CD8-positive, alpha-beta memory T cell (primary cell): ENCODE data around the gene DCC. TPM values are rescaled to one million over a fixed set of nuclear protein-coding genes. Genes with fewer than 3 reads are reported as not detected.

Experiments used
- CTCF ChIA-PET: fragments of 350-600 bp; sonication (Branson Sonifier 250); formaldehyde crosslinking; loops from one replicate; lab custom pipeline; 2021; ENCODE audit warnings: antibody characterized with exemption; lab: Charles Lee
- POLR2A ChIA-PET: fragments of 350-600 bp; sonication (Branson Sonifier 250); formaldehyde crosslinking; loops from one replicate; lab custom pipeline; 2021; ENCODE audit warnings: antibody characterized with exemption; lab: Charles Lee
- DNase-seq, 5 donors: peaks; one replicate each; pipeline versions ENCODE4 v3.0.0 to v3.0.0-alpha.2; 2020 to 2022; ENCODE audit warnings: mixed read lengths in 1 of 5
- H3K27ac ChIP-seq: one replicate; pipeline ENCODE4 v1.7.0; 2013; ENCODE audit warnings: low read depth, mild to moderate bottlenecking, low read length, moderate library complexity
- H3K27me3 ChIP-seq: 2 replicates; pipeline ENCODE4 v1.7.0; 2013; ENCODE audit warnings: low read length, mild to moderate bottlenecking; ENCODE audit not compliant: insufficient read depth, poor library complexity, severe bottlenecking
- H3K36me3 ChIP-seq: 2 replicates; pipeline ENCODE4 v1.7.0; 2013; ENCODE audit warnings: mild to moderate bottlenecking, low read length, moderate library complexity; ENCODE audit not compliant: insufficient read depth
- H3K4me1 ChIP-seq: 2 replicates; pipeline ENCODE4 v1.7.0; 2013; ENCODE audit warnings: mild to moderate bottlenecking, low read length, moderate library complexity; ENCODE audit not compliant: insufficient read depth
- H3K4me3 ChIP-seq: 2 replicates; pipeline ENCODE4 v1.7.0; 2013; ENCODE audit warnings: mild to moderate bottlenecking, low read length
- H3K9me3 ChIP-seq: 2 replicates; pipeline ENCODE4 v1.7.0; 2013; ENCODE audit warnings: mild to moderate bottlenecking, low read length
- H3K27ac Mint-ChIP-seq, 8 donors: one replicate each; pipeline ENCODE4 v1.8.0; 2020 to 2021; ENCODE audit warnings: mixed read lengths in 8 of 8, mild to moderate bottlenecking in 6 of 8, inconsistent platforms in 3 of 8, moderate library complexity in 3 of 8
- H3K27me3 Mint-ChIP-seq, 2 donors: one replicate each; pipeline ENCODE4 v1.8.0; 2020 to 2021; ENCODE audit warnings: mixed read lengths in 2 of 2, mild to moderate bottlenecking in 1 of 2, moderate library complexity in 1 of 2
- H3K36me3 Mint-ChIP-seq, 3 donors: one replicate each; pipeline ENCODE4 v1.8.0; 2020 to 2021; ENCODE audit warnings: mixed read lengths in 3 of 3, inconsistent platforms in 1 of 3, mild to moderate bottlenecking in 1 of 3
- H3K4me1 Mint-ChIP-seq, 3 donors: one replicate each; pipeline ENCODE4 v1.8.0; 2020 to 2021; ENCODE audit warnings: mixed read lengths in 3 of 3, inconsistent platforms in 1 of 3, mild to moderate bottlenecking in 1 of 3
- H3K4me3 Mint-ChIP-seq, 7 donors: one replicate each; pipeline ENCODE4 v1.8.0; 2020 to 2021; ENCODE audit warnings: mixed read lengths in 7 of 7, mild to moderate bottlenecking in 6 of 7, moderate library complexity in 4 of 7, inconsistent platforms in 2 of 7
- H3K9me3 Mint-ChIP-seq, 5 donors: one replicate each; pipeline ENCODE4 v1.8.0; 2020 to 2022; ENCODE audit warnings: mixed read lengths in 5 of 5, mild to moderate bottlenecking in 3 of 5, moderate library complexity in 2 of 5, inconsistent platforms in 1 of 5
- polyA plus RNA-seq: library from polyadenylated mRNA; unstranded; fragments of 300-500 nt; fragmentation: Illumina TruSeq; gene quantifications from one replicate; pipeline ENCODE4 v1.2.3, GENCODE V29; 2021
- total RNA-seq, 2 experiments: library from RNA; stranded (reverse); gene quantifications; one replicate each; pipeline ENCODE4 v1.2.3, GENCODE V29; 2021

DCC gene
- total and polyA plus RNA-seq, 3 experiments from 2014 or later, result not detected

DNA sequence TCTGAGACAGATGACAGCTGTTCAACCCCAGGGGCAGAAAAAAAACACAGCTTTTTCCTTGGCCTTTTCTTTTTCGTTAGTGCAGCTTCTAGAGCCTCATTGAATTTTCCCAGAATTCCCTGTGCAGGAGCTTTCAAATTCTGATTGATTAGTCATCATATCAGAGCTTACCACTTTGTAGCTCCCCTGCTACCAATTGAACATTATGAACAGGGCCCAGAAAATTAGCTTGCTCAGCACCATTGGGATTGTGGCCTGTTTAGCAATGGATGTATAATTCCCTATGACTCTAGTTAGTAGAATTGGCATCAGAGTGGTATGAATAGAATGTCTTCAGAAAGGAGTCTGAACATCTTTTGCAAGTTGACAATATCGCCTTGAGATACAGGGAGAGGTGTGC, 631.1 kb downstream of the DCC start:
- POLR2A ChIA-PET, result no interaction called here
- H3K36me3 Mint-ChIP-seq, result no peaks in the 10 kb centered on the region
- Histone ChIP-seq H3K4me3 (no peak overlapping the region), H3K36me3 (no peaks in the 10 kb centered on the region), H3K27me3 (no peaks in the 10 kb centered on the region), H3K27ac (no peak overlapping the region), H3K9me3 (no peaks in the 10 kb centered on the region), H3K4me1 (no peaks in the 10 kb centered on the region)
- no peak overlapping the region for H3K27ac Mint-ChIP-seq
- H3K4me1 Mint-ChIP-seq, result no peaks in the 10 kb centered on the region
- CTCF ChIA-PET, result no interaction called here
- DNase-seq, result no peak
- peaks cover 3 to 15% (median 8%) of the 10 kb centered on the region in 5 donors for H3K9me3 Mint-ChIP-seq
- no peaks in the 10 kb centered on the region for H3K27me3 Mint-ChIP-seq
- H3K4me3 Mint-ChIP-seq, result no peak overlapping the region

DNA sequence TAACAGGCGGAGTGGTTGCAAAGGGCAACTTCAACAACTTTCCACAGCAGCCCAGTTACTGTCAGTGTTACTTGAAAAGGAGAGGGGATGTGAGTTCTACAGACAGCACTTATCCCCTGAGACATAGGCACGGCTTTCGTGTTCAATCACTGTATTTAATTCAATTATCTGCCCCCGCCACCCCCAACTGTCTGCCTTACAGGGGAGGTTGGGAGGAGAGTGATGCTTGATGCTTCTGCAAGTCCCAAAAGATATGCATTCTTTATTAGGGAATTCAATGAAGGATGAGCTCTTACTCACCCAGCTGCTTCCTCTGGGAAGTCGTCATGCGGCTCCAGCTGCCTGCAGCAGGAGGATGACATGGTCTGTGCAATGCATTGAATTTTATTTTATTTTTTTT, 639.9 kb downstream of the DCC start:
- H3K9me3 Mint-ChIP-seq, result peaks cover 4 to 12% (median 8%) of the 10 kb centered on the region in 5 donors
- POLR2A ChIA-PET, result no interaction called here

DNA sequence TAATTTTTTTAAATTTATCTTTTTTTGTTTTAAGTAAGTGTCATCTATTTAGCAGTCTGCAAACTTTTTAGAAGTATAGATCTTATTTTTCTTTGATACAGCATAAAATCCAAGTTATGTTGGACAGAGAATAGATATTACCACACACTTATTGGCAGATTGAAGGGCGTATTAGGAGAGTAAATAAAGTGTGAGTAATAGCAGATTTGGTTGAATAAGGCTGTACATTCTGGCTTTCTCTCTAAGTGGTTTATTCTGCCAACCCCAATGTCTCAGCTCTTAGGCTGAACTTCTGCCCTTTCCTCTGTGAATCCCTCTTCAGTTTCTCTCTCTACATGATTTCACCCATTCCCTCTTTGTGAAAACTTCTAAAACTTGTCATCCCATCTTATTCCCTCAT, 651.2 kb downstream of the DCC start:
- Histone ChIP-seq H3K9me3 (no peaks in the 10 kb centered on the region), H3K4me3 (no peak overlapping the region), H3K27ac (no peak overlapping the region), H3K27me3 (no peaks in the 10 kb centered on the region), H3K4me1 (no peaks in the 10 kb centered on the region), H3K36me3 (no peaks in the 10 kb centered on the region)
- Mint-ChIP-seq H3K27me3 (no peaks in the 10 kb centered on the region), H3K9me3 (peaks cover 2 to 19% (median 4%) of the 10 kb centered on the region in 5 donors), H3K27ac (no peak overlapping the region), H3K36me3 (no peaks in the 10 kb centered on the region), H3K4me1 (no peaks in the 10 kb centered on the region), H3K4me3 (no peak overlapping the region)
- DNase-seq, result no peak
- CTCF ChIA-PET, result no interaction called here
- POLR2A ChIA-PET, result no interaction called here

More for the DNA sequence above, 639.9 kb downstream of the DCC start:
- Histone ChIP-seq H3K36me3 (no peaks in the 10 kb centered on the region), H3K4me3 (no peak overlapping the region), H3K9me3 (no peaks in the 10 kb centered on the region), H3K27me3 (no peaks in the 10 kb centered on the region), H3K27ac (no peak overlapping the region), H3K4me1 (no peaks in the 10 kb centered on the region)
- Mint-ChIP-seq H3K27ac (no peak overlapping the region), H3K36me3 (no peaks in the 10 kb centered on the region), H3K27me3 (no peaks in the 10 kb centered on the region), H3K4me1 (no peaks in the 10 kb centered on the region), H3K4me3 (no peak overlapping the region)
- CTCF ChIA-PET, result no interaction called here
- no peak for DNase-seq

DNA sequence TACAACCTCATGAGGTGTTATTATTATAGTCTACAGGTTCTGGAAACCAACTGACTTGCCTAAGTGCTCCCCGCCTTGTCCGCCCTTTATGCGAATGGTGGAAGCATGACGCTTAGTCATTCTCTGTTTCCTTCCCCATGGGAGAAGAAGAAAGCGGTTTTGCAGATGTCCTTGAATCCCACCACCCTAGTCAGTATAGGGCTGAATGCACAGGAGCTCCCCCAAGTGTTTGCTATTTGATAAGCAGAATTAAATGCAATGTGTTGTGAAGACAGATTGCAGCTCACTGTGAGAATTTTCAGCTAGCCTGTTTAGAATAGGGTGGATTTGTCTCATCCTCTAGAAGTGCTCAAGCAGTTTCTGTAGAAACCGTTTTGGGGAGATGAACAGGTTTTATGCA, 652.0 kb downstream of the DCC start:
- Mint-ChIP-seq H3K27me3 (no peaks in the 10 kb centered on the region), H3K4me3 (no peak overlapping the region), H3K9me3 (peaks cover 2 to 20% (median 4%) of the 10 kb centered on the region in 5 donors), H3K36me3 (no peaks in the 10 kb centered on the region), H3K27ac (no peak overlapping the region), H3K4me1 (no peaks in the 10 kb centered on the region)
- CTCF ChIA-PET, result no interaction called here
- no peak for DNase-seq
- Histone ChIP-seq H3K4me1 (no peaks in the 10 kb centered on the region), H3K9me3 (no peaks in the 10 kb centered on the region), H3K36me3 (no peaks in the 10 kb centered on the region), H3K27ac (no peak overlapping the region), H3K4me3 (no peak overlapping the region), H3K27me3 (no peaks in the 10 kb centered on the region)
- POLR2A ChIA-PET, result no interaction called here

DNA sequence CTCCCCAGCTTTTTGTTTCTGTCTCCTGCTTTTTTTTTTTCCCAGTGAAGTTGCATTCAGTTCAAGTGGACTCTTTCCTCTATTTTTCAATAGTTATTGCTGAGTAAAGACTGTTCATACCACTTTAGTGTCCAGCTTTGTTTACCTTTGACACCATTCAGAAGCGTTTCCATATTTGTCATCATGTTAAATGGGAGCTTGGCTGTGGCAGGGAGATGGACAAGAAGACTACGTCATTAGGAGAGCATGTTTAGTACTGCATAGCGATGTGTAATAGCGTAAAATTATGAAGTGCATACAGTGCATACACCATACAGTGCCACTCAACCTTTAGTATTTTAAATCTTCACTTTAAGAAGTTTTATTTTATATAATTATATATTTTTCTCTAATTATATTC, 655.9 kb downstream of the DCC start:
- H3K4me3 ChIP-seq, result no peak overlapping the region
- Mint-ChIP-seq H3K4me1 (no peaks in the 10 kb centered on the region), H3K27me3 (no peaks in the 10 kb centered on the region), H3K4me3 (no peak overlapping the region), H3K36me3 (no peaks in the 10 kb centered on the region), H3K27ac (peak overlapping the region in 1 of 8 donors; percentile 59), H3K9me3 (peaks cover 1 to 16% (median 2%) of the 10 kb centered on the region in 5 donors)
- ChIA-PET POLR2A (no interaction called here), CTCF (no interaction called here)
- no peak overlapping the region for H3K27ac ChIP-seq
- H3K27me3 ChIP-seq, result no peaks in the 10 kb centered on the region
- H3K4me1 ChIP-seq, result no peaks in the 10 kb centered on the region
- DNase-seq, result no peak
- H3K9me3 ChIP-seq, result no peaks in the 10 kb centered on the region
- no peaks in the 10 kb centered on the region for H3K36me3 ChIP-seq

DNA sequence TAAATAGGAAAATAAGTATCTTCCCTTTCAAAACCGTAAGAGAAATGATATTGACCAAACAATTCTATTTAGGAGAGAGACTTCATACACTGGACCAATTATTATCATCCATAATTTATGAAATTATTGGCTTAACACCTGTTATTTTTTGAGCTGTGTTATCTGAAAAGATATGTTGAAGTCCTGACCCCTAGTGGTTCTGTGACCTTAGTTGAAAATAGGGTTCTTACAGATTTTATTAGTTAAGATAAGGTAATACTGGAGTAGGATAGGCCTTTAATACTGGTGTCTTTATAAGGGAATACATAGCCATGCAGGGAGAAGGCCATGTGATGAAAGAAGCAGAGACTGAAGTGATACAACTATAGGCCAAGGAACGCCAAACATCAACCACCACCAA, 659.6 kb downstream of the DCC start:
- H3K9me3 Mint-ChIP-seq, result peaks cover 2 to 16% (median 4%) of the 10 kb centered on the region in 5 donors
- Histone ChIP-seq H3K4me3 (no peak overlapping the region), H3K4me1 (no peaks in the 10 kb centered on the region), H3K36me3 (no peaks in the 10 kb centered on the region), H3K27ac (no peak overlapping the region), H3K27me3 (no peaks in the 10 kb centered on the region), H3K9me3 (no peaks in the 10 kb centered on the region)
- CTCF ChIA-PET, result no interaction called here
- H3K27me3 Mint-ChIP-seq, result no peaks in the 10 kb centered on the region
- no peaks in the 10 kb centered on the region for H3K4me1 Mint-ChIP-seq
- no peaks in the 10 kb centered on the region for H3K36me3 Mint-ChIP-seq
- no peak for DNase-seq
- H3K4me3 Mint-ChIP-seq, result no peak overlapping the region
- no peak overlapping the region for H3K27ac Mint-ChIP-seq
- POLR2A ChIA-PET, result no interaction called here

DNA sequence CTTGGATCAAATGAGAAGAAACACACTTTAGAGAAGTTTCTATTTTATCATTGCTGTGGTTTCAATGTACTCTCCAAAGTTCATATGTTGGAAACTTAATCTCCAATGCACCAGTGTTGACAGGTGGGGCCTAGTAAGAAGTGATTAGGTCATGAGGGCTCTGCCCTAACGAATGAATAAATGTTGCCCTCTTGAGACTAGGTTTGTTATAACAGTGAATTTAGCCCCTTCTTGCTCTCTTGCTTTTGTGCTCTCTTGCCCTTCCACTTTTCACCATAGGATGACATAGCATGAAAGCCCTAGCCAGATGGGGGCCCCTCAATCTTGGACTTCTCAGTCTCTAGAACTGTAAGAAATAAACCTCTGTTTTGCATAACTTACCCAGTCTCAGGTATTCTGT, 664.8 kb downstream of the DCC start:
- no peak for DNase-seq
- Histone ChIP-seq H3K27ac (no peak overlapping the region), H3K36me3 (no peaks in the 10 kb centered on the region), H3K4me1 (no peaks in the 10 kb centered on the region), H3K4me3 (no peak overlapping the region), H3K9me3 (no peaks in the 10 kb centered on the region), H3K27me3 (no peaks in the 10 kb centered on the region)
- ChIA-PET POLR2A (no interaction called here), CTCF (no interaction called here)
- H3K27ac Mint-ChIP-seq, result no peak overlapping the region
- no peak overlapping the region for H3K4me3 Mint-ChIP-seq
- no peaks in the 10 kb centered on the region for H3K36me3 Mint-ChIP-seq
- no peaks in the 10 kb centered on the region for H3K4me1 Mint-ChIP-seq
- H3K27me3 Mint-ChIP-seq, result no peaks in the 10 kb centered on the region
- peaks cover 3 to 22% (median 7%) of the 10 kb centered on the region in 5 donors for H3K9me3 Mint-ChIP-seq

DNA sequence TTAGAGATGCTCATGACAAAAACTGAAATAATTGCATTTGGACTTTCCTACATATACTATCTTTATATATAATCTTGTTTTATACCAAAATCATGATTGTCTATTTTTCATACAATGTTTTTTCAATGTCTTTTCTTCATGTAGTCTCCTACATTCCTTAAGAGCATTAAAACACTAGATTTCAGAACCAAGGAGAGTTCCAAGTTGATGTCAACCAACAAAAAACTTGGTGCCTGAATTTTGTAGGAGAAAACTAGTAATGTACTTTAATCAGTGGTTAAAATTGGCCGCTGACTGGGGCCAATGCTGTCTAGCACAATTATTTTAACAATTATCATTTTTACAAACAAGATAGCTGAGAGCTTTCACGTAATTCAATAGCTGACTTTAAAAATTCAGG, 678.8 kb downstream of the DCC start:
- Histone ChIP-seq H3K4me3 (no peak overlapping the region), H3K9me3 (no peaks in the 10 kb centered on the region), H3K27ac (no peak overlapping the region), H3K4me1 (no peaks in the 10 kb centered on the region), H3K36me3 (no peaks in the 10 kb centered on the region), H3K27me3 (no peaks in the 10 kb centered on the region)
- CTCF ChIA-PET, result no interaction called here
- H3K4me3 Mint-ChIP-seq, result no peak overlapping the region
- DNase-seq, result no peak
- no peaks in the 10 kb centered on the region for H3K4me1 Mint-ChIP-seq
- H3K36me3 Mint-ChIP-seq, result no peaks in the 10 kb centered on the region
- no peak overlapping the region for H3K27ac Mint-ChIP-seq
- peaks cover under 1 to 21% (median 5%) of the 10 kb centered on the region in 5 donors for H3K9me3 Mint-ChIP-seq
- no peaks in the 10 kb centered on the region for H3K27me3 Mint-ChIP-seq
- POLR2A ChIA-PET, result no interaction called here

DNA sequence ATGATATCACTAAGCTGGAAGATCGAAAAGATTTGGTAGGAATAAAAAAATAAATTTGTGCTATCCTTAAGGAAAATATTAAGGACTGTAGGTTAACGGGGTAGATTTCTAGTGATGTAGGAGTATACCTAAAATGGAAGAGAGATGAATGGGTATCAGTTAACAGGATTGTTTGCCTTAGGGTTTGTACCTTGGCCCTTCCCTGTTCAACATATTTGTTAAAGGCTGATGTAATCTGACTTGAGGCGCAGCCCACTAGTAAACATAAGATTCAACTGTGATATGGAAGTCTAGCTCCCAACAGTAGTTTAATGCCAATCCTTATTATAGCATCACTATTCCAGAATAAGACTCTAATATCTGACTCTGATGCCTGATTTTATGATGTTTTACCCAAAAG, 685.2 kb downstream of the DCC start:
- ChIA-PET POLR2A (no interaction called here), CTCF (no interaction called here)
- no peak overlapping the region for H3K27ac ChIP-seq
- no peak overlapping the region for H3K4me3 Mint-ChIP-seq
- no peaks in the 10 kb centered on the region for H3K27me3 ChIP-seq
- H3K36me3 ChIP-seq, result no peaks in the 10 kb centered on the region
- DNase-seq, result no peak
- H3K27ac Mint-ChIP-seq, result no peak overlapping the region
- H3K4me3 ChIP-seq, result no peak overlapping the region
- H3K4me1 Mint-ChIP-seq, result no peaks in the 10 kb centered on the region
- H3K4me1 ChIP-seq, result no peaks in the 10 kb centered on the region
- H3K9me3 ChIP-seq, result no peaks in the 10 kb centered on the region
- no peaks in the 10 kb centered on the region for H3K36me3 Mint-ChIP-seq
- peaks cover 0 to 8% (median 4%) of the 10 kb centered on the region in 5 donors for H3K9me3 Mint-ChIP-seq
- H3K27me3 Mint-ChIP-seq, result no peaks in the 10 kb centered on the region
